Measurements from ENCODE around the gene UBE3B. TPM values are rescaled to one million over a fixed set of nuclear protein-coding genes. Genes with fewer than 3 reads are reported as not detected.

UBE3B gene
- total RNA-seq, 1 donor = 51.4 TPM

DNA sequence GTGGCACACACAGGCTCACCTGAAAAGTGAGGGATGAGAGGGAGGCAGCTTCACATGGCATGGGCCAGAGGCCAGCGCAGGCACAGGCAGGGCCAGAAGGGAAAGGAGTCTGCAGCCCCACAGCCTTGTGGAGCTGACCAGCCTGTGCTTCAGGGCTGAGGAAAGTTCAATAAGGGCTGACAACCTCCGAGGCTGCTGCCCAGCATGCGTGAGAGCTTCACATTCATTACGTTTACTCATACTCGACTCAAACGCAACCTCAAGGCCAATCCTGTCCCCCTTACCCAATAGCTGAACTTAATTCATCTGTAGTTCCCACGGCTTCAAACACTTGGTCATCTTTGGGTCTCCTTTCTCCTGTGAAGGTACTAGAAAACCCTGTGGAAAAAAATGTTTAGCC lies 91.1 kb downstream of the UBE3B start:
- TF ChIP-seq CTCF (IDR thresholded peaks at IDR 0.05; ENCODE audit: insufficient read depth, low read depth, low read length) = no peak
- no peak overlapping the region for H3K4me3 ChIP-seq (ENCODE audit: low read depth, low read length)
- no peak for DNase-seq (ENCODE audit: low read depth)

- DNase-seq (ENCODE audit: low read depth) = no peak
- no peak overlapping the region for H3K4me3 ChIP-seq (ENCODE audit: low read depth, low read length)
- no peak for TF ChIP-seq CTCF (IDR thresholded peaks at IDR 0.05; ENCODE audit: insufficient read depth, low read depth, low read length)
Measured at GRCh38 chr12:109571773-109572505, 94.5 kb downstream of the UBE3B start.

DNA sequence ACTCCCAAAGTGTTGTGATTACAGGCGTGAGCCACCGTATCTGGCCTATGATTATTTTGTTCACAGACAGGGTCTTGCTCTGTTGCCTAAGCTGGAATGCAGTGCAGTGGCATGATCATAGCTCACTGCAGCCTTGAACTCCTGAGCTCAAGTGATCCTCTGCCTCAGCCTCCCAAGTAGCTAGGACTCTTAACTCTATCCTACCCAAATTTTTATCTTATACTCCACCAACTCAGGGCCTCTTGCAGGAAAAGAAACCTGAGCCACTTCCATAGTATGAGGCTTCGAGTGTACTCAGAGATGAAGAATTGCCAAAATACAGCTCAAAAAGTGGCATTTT lies 95.0 kb downstream of the UBE3B start:
- peak overlapping the region; percentile 83 for H3K4me3 ChIP-seq (ENCODE audit: low read depth, low read length)
- TF ChIP-seq CTCF (IDR thresholded peaks at IDR 0.05; ENCODE audit: insufficient read depth, low read depth, low read length) = no peak
- no peak for DNase-seq (ENCODE audit: low read depth)

- peak; percentile 100 for DNase-seq (ENCODE audit: low read depth)
- no peak for TF ChIP-seq CTCF (IDR thresholded peaks at IDR 0.05; ENCODE audit: insufficient read depth, low read depth, low read length)
- peak within 1 kb of the TSS; percentile 83 for H3K4me3 ChIP-seq (ENCODE audit: low read depth, low read length)
Measured at GRCh38 chr12:109573029-109573913, 95.8 kb downstream of the UBE3B start, which contains the start of the genes MMAB and MVK. Gene MMAB, minus strand, starts transcription at chr12:109573504. Its CDS starts 24 bp downstream, at chr12:109573480. Gene MVK, plus strand, starts transcription at chr12:109573794. Its CDS starts 1,029 bp downstream, at chr12:109574823.

DNA sequence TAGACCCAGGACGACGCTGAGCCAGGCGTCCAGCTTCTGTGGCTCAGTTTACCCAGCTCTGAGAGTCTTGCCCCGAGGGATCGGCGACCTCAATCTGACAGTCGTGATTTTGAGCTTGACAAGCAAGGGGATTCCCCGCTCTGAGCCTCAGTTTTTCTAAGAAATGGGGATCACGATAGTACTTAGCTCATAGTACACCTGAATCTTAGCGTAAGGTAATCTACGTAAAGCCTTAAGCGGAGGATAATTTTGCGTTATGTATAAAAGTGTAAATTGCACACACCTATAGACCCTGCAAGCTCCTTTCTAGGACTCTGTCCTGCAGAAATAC lies 96.4 kb downstream of the UBE3B start:
- peak overlapping the region; percentile 83 for H3K4me3 ChIP-seq (ENCODE audit: low read depth, low read length)
- DNase-seq (ENCODE audit: low read depth) = no peak
- TF ChIP-seq CTCF (IDR thresholded peaks at IDR 0.05; ENCODE audit: insufficient read depth, low read depth, low read length) = no peak

- TF ChIP-seq CTCF (IDR thresholded peaks at IDR 0.05; ENCODE audit: insufficient read depth, low read depth, low read length) = no peak
- DNase-seq (ENCODE audit: low read depth) = no peak
- H3K4me3 ChIP-seq (ENCODE audit: low read depth, low read length) = no peak overlapping the region
Measured at GRCh38 chr12:109575683-109576082, 98.2 kb downstream of the UBE3B start.

All from fibroblast of villous mesenchyme (primary cell).